NB4 (cell line): ENCODE measurements around the gene TSPAN18.

Experiments
- DNase-seq: peaks from one replicate; pipeline ENCODE4 v3.0.0; 2010; ENCODE audit warnings: low read depth
- H3K4me3 ChIP-seq: one replicate; pipeline ENCODE4 v1.5.1; 2011; ENCODE audit warnings: mild to moderate bottlenecking, low read depth, low read length, moderate library complexity
- MYC ChIP-seq: IDR thresholded peaks from 2 replicates; pipeline ENCODE4 v1.6.1; 2011; ENCODE audit warnings: low read depth, low read length
- POLR2A ChIP-seq: IDR thresholded peaks from 2 replicates; pipeline ENCODE4 v1.6.1; 2011; ENCODE audit warnings: mild to moderate bottlenecking; ENCODE audit not compliant: insufficient read length; ENCODE audit errors: extremely low read depth
- TF ChIP-seq, protein P1 (sequence below): IDR thresholded peaks from 2 replicates; pipeline ENCODE4 v1.6.1; 2011; ENCODE audit warnings: low read depth, low read length
- TF ChIP-seq, protein P2 (sequence below): IDR thresholded peaks from one replicate; pipeline ENCODE4 v1.5.1; 2012; ENCODE audit warnings: low read depth, low read length

Gene TSPAN18

DNA sequence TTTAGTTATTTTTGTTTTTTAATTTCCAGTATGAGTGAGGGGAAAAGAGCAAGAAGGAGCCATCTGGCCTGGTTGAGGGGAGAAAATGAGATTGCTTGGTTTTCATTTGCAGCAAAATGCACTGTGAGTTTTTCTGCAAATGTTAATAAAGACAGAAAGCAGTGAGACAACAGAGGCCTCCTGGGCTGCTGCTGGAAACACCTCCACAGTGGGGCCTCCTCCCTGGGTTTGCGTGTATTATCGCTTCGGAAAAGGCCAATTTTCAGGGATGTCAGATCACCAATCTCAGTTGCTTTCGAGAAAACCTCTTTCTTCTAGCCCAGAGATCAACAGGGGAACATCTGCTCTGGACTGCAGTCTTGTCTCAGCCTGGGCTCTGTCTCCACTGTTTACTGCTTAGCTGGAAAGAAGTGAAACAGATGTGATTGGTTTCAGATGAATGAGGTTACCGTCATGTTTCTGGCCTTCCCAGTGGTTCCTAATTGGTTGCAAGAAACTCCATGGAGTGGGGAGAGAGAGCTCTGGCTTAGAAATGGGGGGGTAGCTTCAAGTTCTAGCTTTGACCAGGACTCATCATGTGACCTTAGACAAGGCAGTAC lies 17.3 kb downstream of the TSPAN18 start:
- DNase-seq = no peak
- no peak overlapping the region for H3K4me3 ChIP-seq
- TF ChIP-seq MYC = no peak
- TF ChIP-seq POLR2A = no peak
- TF ChIP-seq, protein P1, sequence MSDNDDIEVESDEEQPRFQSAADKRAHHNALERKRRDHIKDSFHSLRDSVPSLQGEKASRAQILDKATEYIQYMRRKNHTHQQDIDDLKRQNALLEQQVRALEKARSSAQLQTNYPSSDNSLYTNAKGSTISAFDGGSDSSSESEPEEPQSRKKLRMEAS = no peak
- TF ChIP-seq, protein P2, sequence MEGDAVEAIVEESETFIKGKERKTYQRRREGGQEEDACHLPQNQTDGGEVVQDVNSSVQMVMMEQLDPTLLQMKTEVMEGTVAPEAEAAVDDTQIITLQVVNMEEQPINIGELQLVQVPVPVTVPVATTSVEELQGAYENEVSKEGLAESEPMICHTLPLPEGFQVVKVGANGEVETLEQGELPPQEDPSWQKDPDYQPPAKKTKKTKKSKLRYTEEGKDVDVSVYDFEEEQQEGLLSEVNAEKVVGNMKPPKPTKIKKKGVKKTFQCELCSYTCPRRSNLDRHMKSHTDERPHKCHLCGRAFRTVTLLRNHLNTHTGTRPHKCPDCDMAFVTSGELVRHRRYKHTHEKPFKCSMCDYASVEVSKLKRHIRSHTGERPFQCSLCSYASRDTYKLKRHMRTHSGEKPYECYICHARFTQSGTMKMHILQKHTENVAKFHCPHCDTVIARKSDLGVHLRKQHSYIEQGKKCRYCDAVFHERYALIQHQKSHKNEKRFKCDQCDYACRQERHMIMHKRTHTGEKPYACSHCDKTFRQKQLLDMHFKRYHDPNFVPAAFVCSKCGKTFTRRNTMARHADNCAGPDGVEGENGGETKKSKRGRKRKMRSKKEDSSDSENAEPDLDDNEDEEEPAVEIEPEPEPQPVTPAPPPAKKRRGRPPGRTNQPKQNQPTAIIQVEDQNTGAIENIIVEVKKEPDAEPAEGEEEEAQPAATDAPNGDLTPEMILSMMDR = no peak

DNA sequence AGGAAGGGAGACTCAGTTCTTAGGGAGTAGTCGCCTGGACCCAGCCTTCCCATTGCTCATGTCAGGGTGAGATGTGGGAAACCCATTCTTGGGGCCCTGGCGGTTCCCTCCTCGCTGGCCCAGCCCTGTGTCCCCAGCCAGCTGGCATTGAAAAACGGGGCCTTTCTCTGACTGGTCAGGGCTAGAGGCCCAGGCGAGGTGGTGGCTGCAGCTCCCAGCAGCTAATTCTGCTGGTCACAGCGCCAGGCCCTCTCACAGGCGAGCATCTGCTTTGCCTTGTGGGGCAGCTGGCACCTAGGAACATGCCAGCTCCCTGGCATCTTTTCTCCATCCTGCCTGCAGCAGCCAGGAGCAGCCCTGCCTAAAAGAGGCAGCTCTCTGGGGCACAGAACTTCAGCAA lies 20.1 kb downstream of the TSPAN18 start:
- TF ChIP-seq MYC (no peak), POLR2A (no peak)
- TF ChIP-seq, protein P2 = no peak
- TF ChIP-seq, protein P1 = no peak
- no peak for DNase-seq
- no peak overlapping the region for H3K4me3 ChIP-seq

DNA sequence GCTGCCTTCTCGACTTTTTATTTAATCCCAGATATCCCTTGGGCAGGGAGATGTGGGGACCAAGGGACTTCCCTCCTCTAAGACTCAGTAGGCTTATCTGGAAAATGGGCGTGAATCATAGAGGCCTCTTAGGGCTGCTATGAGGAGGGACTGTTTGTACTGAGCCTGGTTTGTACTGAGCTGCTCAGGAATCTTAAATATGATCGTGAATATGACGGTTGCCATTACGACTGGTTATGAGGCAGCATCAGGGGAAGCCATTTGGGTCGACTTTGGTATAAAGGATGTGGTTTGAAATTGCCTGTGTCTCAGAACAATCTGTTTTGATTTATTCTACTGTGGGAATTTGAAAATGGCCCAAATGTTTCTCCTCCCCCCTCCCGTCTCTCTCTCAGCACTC lies 20.6 kb downstream of the TSPAN18 start:
- no peak overlapping the region for H3K4me3 ChIP-seq
- DNase-seq = no peak
- TF ChIP-seq MYC = no peak
- TF ChIP-seq, protein P1 = no peak
- TF ChIP-seq, protein P2 = no peak
- no peak for TF ChIP-seq POLR2A

DNA sequence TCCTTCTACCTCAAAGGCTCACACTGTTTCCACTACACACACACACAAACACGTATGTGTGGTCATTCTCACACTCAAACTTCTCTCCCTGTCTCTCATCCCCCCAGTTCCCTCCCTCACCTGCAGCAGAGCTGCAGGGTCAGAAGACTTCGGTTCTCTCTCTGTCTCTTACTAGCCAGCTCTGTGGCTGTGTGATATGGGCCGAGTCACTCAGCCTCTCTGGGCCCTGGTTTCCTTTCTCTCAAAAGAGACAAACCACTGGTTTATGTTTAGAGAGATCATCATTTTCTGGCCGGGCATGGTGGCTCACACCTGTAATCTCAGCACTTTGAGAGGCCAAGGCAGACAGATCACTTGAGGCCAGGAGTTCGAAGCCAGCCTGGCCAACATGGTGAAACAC lies 21.1 kb downstream of the TSPAN18 start:
- H3K4me3 ChIP-seq = no peak overlapping the region
- TF ChIP-seq MYC (no peak), POLR2A (no peak)
- TF ChIP-seq, protein P1 = no peak
- TF ChIP-seq, protein P2 = no peak
- DNase-seq = no peak

DNA sequence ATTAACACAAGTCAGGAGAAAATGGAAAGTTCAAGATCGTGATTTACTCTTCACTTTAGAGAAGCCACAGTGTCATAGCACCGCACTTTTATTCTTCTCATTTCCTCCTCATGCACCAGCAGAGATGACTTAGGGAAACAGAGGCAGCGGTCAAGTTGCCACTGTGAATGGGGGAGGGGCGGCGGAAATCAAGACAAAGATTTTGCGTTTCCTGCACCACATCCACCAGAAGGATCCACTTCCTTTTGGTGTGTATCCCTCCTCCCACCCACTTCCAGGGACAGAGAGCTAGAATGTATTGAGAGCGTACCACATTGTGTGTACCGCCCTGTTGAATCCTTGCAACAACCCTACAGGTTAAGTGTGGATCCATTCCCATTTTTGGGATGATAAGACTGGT lies 21.8 kb downstream of the TSPAN18 start:
- no peak for DNase-seq
- H3K4me3 ChIP-seq = no peak overlapping the region
- TF ChIP-seq, protein P1 = no peak
- TF ChIP-seq, protein P2 = no peak
- no peak for TF ChIP-seq MYC

DNA sequence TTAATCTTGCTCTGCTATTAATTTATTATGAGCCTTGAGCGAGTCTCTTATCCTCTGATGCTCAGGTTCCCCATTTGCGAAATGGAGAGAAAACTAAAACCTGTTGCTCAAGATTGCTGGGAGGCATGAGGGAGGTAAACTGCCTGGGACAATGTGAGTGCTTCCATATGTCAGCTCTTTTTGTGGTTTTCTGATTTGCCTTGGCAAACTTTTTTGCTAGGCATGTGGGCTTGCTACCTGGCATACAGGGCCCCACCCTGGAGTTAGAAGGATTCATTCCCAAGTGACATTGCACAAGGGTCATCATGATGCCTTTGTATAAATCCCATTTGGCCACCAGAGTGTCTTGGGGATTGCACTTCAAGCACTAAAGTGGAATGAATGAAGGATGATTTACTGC lies 22.4 kb downstream of the TSPAN18 start:
- no peak for TF ChIP-seq POLR2A
- no peak for TF ChIP-seq MYC
- TF ChIP-seq, protein P1 = no peak
- TF ChIP-seq, protein P2 = no peak
- no peak for DNase-seq

More for the DNA sequence above, 22.4 kb downstream of the TSPAN18 start:
- H3K4me3 ChIP-seq = no peak overlapping the region
